Measurements from ENCODE around the gene FHOD1.

FHOD1 gene

GRCh38 chr16:67208154-67208896, 39.0 kb downstream of the FHOD1 start:
- ChIA-PET POLR2A (interaction anchor here (0.6 kb wide), 1 partner anchor 117 kb away, joined by 5 read pairs; no protein-coding TSS in a partner anchor), CTCF (interaction anchor here (0.6 to 2.5 kb wide), 6 partner anchors 11 to 75 kb away, joined by 3 to 8 read pairs (median 4); partner anchors contain the start of genes FBXL8 and TRADD)
- TF ChIP-seq CTCF (IDR thresholded peaks at IDR 0.05; ENCODE audit: control extremely low read depth, extremely low read depth, low read depth, missing control alignments), result no peak
- no peak for DNase-seq (ENCODE audit: extremely low spot score)

GRCh38 chr16:67207249-67208091, 39.8 kb downstream of the FHOD1 start:
- CTCF ChIA-PET, result interaction anchor here (0.6 to 1.4 kb wide), 2 partner anchors 10 to 74 kb away, joined by 3 to 8 read pairs; no protein-coding TSS in a partner anchor
- no peak for TF ChIP-seq CTCF (IDR thresholded peaks at IDR 0.05; ENCODE audit: control extremely low read depth, extremely low read depth, low read depth, missing control alignments)
- POLR2A ChIA-PET, result interaction anchor here (0.6 kb wide), 1 partner anchor 118 kb away, joined by 5 read pairs; no protein-coding TSS in a partner anchor
- no peak for DNase-seq (ENCODE audit: extremely low spot score)

- CTCF ChIA-PET, result interaction anchor here (1.2 to 1.4 kb wide), 2 partner anchors 9 to 14 kb away, joined by 5 to 8 read pairs; no protein-coding TSS in a partner anchor
Measured at GRCh38 chr16:67206838-67207248, 40.4 kb downstream of the FHOD1 start.

GRCh38 chr16:67206129-67206837, 41.0 kb downstream of the FHOD1 start:
- POLR2A ChIA-PET, result interaction anchor here (1.3 kb wide), 1 partner anchor 9 kb away, joined by 3 read pairs; no protein-coding TSS in a partner anchor
- CTCF ChIA-PET, result interaction anchor here (1.0 to 1.2 kb wide), 2 partner anchors 12 to 14 kb away, joined by 3 to 5 read pairs; no protein-coding TSS in a partner anchor
- no peak for TF ChIP-seq CTCF (IDR thresholded peaks at IDR 0.05; ENCODE audit: control extremely low read depth, extremely low read depth, low read depth, missing control alignments)
- DNase-seq (ENCODE audit: extremely low spot score), result no peak

More at GRCh38 chr16:67206838-67207248, 40.4 kb downstream of the FHOD1 start:
- no peak for TF ChIP-seq CTCF (IDR thresholded peaks at IDR 0.05; ENCODE audit: control extremely low read depth, extremely low read depth, low read depth, missing control alignments)
- no peak for DNase-seq (ENCODE audit: extremely low spot score)
- POLR2A ChIA-PET, result no interaction called here

GRCh38 chr16:67204076-67204475, 43.2 kb downstream of the FHOD1 start:
- POLR2A ChIA-PET, result no interaction called here
- no peak for DNase-seq (ENCODE audit: extremely low spot score)
- CTCF ChIA-PET, result interaction anchor here (1.1 to 2.8 kb wide), 3 partner anchors 10 to 19 kb away, joined by 3 to 10 read pairs (median 4); no protein-coding TSS in a partner anchor
- TF ChIP-seq CTCF (IDR thresholded peaks at IDR 0.05; ENCODE audit: control extremely low read depth, extremely low read depth, low read depth, missing control alignments), result no peak
